Thoracic aorta (tissue), 2 donors: ENCODE data around the gene BCAS1. TPM values are rescaled to one million over a fixed set of nuclear protein-coding genes. Genes with fewer than 3 reads are reported as not detected.

Experiments
- ATAC-seq: fragments of 150-250 bp; one replicate; pipeline ENCODE4 v1.8.0; 2017; ENCODE audit warnings: low read depth; ENCODE audit not compliant: insufficient number of reproducible peaks, low FRiP score
- DNase-seq: peaks from one replicate; pipeline ENCODE4 v3.0.0-alpha.2; 2020; ENCODE audit warnings: low spot score
- H3K27ac ChIP-seq, 2 donors: fragments of 200-600 bp; sonication (generic); 1 replicate in 1 of 2; 2 replicates in 1 of 2; pipeline ENCODE4 v1.5.1; 2016; ENCODE audit warnings: mild to moderate bottlenecking in 2 of 2, moderate library complexity in 2 of 2
- H3K27me3 ChIP-seq: fragments of 200-600 bp; sonication (generic); replicated peaks from 2 replicates; pipeline ENCODE4 v1.6.0; 2016; ENCODE audit warnings: mild to moderate bottlenecking; ENCODE audit not compliant: insufficient read depth
- H3K36me3 ChIP-seq: fragments of 200-600 bp; sonication (generic); one replicate; pipeline ENCODE4 v1.5.1; 2016
- H3K4me1 ChIP-seq, 2 donors: fragments of 200-600 bp; sonication (generic); 1 replicate in 1 of 2; 2 replicates in 1 of 2; pipeline versions ENCODE4 v1.5.1 to v1.6.0; 2016; ENCODE audit warnings: low read depth in 2 of 2, mild to moderate bottlenecking in 1 of 2; ENCODE audit not compliant: control insufficient read depth in 1 of 2
- H3K4me3 ChIP-seq: fragments of 200-600 bp; sonication (generic); 2 replicates; pipeline ENCODE4 v1.5.1; 2016; ENCODE audit warnings: mild to moderate bottlenecking
- H3K9me3 ChIP-seq: fragments of 200-600 bp; sonication (generic); 2 replicates; pipeline ENCODE4 v1.5.1; 2016
- CTCF ChIP-seq: fragments of 200-600 bp; sonication (generic); IDR thresholded peaks from one replicate; pipeline ENCODE4 v1.5.1; 2019; ENCODE audit warnings: antibody characterized with exemption
- total RNA-seq, 2 donors: library from RNA; depleted of rRNA; stranded (reverse); fragments of >200 nt; gene quantifications; one replicate each; pipeline versions ENCODE4 v1.1.0 to v1.2.3, GENCODE V29; 2016

Gene BCAS1
- total RNA-seq, 2 donors from 2014 or later = under 0.01 to 3.6 TPM

- Histone ChIP-seq H3K4me1 (no peaks in the 10 kb centered on the region), H3K9me3 (no peaks in the 10 kb centered on the region), H3K27me3 (no peaks in the 10 kb centered on the region), H3K4me3 (no peak overlapping the region), H3K27ac (no peak overlapping the region), H3K36me3 (no peaks in the 10 kb centered on the region)
- TF ChIP-seq CTCF = peak; percentile 47
- ATAC-seq (no peak), DNase-seq (no peak)
Observed at GRCh38 chr20:54103067-54103761, 32.8 kb upstream of the BCAS1 start.

DNA sequence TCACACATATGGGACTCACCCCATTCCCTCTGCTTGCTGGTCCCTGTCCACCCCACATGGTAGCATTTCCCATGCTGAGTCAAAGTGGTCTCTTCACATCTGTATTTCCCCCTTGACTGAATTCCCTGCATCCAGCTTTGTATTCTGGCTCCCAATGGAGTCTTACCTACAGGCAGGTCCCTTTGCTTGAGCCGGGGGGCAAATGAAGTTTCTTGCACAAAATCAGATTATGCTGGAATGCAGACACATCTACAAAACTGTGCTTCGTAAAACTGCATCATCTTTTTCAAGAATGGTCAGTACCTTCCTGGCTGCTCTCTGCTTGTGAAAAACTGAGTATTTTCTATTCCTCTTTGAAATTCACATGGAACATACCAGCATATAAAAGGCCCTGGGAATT is 32.1 kb upstream of the BCAS1 start:
- no peak for DNase-seq
- TF ChIP-seq CTCF = no peak
- no peak for ATAC-seq
- no peaks in the 10 kb centered on the region for H3K27me3 ChIP-seq
- H3K4me3 ChIP-seq = no peak overlapping the region
- no peak overlapping the region for H3K27ac ChIP-seq
- H3K4me1 ChIP-seq = no peaks in the 10 kb centered on the region
- no peaks in the 10 kb centered on the region for H3K9me3 ChIP-seq
- no peaks in the 10 kb centered on the region for H3K36me3 ChIP-seq

GRCh38 chr20:54100563-54100962 is 30.2 kb upstream of the BCAS1 start:
- Histone ChIP-seq H3K27ac (no peak overlapping the region), H3K9me3 (no peaks in the 10 kb centered on the region), H3K36me3 (no peaks in the 10 kb centered on the region), H3K4me1 (no peaks in the 10 kb centered on the region), H3K27me3 (no peaks in the 10 kb centered on the region), H3K4me3 (no peak overlapping the region)
- DNase-seq = no peak
- TF ChIP-seq CTCF = no peak
- ATAC-seq = no peak

DNA sequence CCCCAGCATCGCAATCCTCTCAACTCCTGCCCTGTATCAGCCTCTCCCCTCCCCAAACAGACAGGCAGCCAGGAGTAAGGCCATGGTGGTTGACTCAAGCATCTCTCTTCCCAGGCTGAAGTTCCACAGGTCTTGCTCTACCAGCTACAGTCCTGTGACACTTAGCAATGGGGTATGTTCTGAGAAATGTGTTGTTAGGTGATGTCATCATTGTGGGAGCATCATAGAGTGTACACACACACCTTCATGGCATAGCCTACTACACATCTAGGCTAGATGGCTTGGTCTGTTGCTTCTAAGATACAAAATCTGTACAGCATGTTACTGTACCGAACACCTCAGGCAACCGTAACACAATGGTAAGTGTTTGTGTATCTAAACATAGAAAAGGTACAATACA is 29.5 kb upstream of the BCAS1 start:
- no peak for ATAC-seq
- no peak overlapping the region for H3K4me3 ChIP-seq

DNA sequence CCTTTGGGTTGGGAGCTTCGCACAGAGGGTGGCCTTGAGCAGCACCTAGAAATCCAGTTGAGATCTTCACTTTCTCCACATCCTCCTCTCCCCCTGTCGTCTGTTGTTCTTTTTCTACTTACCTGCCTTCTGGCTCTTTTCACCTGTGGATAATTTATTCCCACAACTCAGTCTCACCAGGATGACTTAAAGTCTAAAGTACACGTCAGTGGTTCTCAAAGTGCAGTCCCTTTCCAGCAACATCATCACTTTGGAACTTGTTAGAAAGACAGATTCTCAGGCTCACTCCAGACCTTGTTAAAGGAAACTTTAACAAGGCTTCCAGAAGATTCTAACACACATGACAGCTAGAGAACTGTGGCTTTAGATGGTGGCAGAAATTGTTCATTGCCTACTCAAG is 27.7 kb upstream of the BCAS1 start:
- H3K27me3 ChIP-seq = no peaks in the 10 kb centered on the region
- ATAC-seq = no peak
- no peaks in the 10 kb centered on the region for H3K36me3 ChIP-seq
- DNase-seq = no peak
- H3K4me1 ChIP-seq = no peaks in the 10 kb centered on the region
- H3K27ac ChIP-seq = no peak overlapping the region
- H3K4me3 ChIP-seq = no peak overlapping the region
- TF ChIP-seq CTCF = no peak
- H3K9me3 ChIP-seq = no peaks in the 10 kb centered on the region

More for the DNA sequence above, 29.5 kb upstream of the BCAS1 start:
- TF ChIP-seq CTCF = no peak
- Histone ChIP-seq H3K4me1 (no peaks in the 10 kb centered on the region), H3K27me3 (no peaks in the 10 kb centered on the region), H3K36me3 (no peaks in the 10 kb centered on the region), H3K9me3 (no peaks in the 10 kb centered on the region), H3K27ac (no peak overlapping the region)
- DNase-seq = no peak
